HepG2 (cell line): Measurements from ENCODE around the gene MRPL50. TPM values are rescaled to one million over a fixed set of nuclear protein-coding genes. Genes with fewer than 3 reads are reported as not detected.

ENCODE experiments used
- ATAC-seq: fragments of 200-7000 bp; cut with Tn5 transposase; 3 replicates; pipeline ENCODE4 v1.9.1; 2020; ENCODE audit warnings: mild to moderate bottlenecking, moderate library complexity
- BruUV-seq: library from RNA; stranded (reverse); fragments of 400-500 nt; replicated peaks from 2 replicates; lab custom pipeline; 2021; lab: Mats Ljungman, UMichigan
- CTCF ChIA-PET: fragments of 300-600 bp; formaldehyde crosslinking; extraction: SDS; loops from one replicate; lab custom pipeline; 2021; ENCODE audit warnings: low total read pairs, inconsistent platforms, low intra/inter-chr PET ratio; lab: Yijun Ruan, JAX
- POLR2A ChIA-PET: fragments of 350-600 bp; sonication (Branson Sonifier 250); formaldehyde crosslinking; loops from one replicate; lab custom pipeline; 2020; ENCODE audit warnings: antibody characterized with exemption, inconsistent platforms; lab: Yijun Ruan, JAX
- DNase-seq: peaks from one replicate; pipeline ENCODE4 v3.0.0-alpha.2; 2015; ENCODE audit warnings: low spot score
- FAIRE-seq: peaks from 3 replicates; lab custom pipeline; 2011; peaks lifted over from hg19 to GRCh38; lab: Jason Lieb, UNC
- H2AFZ ChIP-seq: one replicate; pipeline ENCODE4 v1.6.1; 2011; ENCODE audit warnings: low read length, inconsistent platforms
- H3K27ac ChIP-seq: fragments of 300-600 bp; 3 replicates; pipeline ENCODE4 v1.8.0; 2011; ENCODE audit warnings: mixed run types, mild to moderate bottlenecking, mixed read lengths, low read length, inconsistent platforms; ENCODE audit not compliant: insufficient read depth; ENCODE audit errors: extremely low read length
- H3K27me3 ChIP-seq, 2 experiments: fragments of 200-600 bp in 1 of 2; 2 replicates in 1 of 2; 3 replicates in 1 of 2; pipeline versions ENCODE4 v1.6.0 to v1.8.0; 2011; ENCODE audit warnings: low read length in 2 of 2, mild to moderate bottlenecking in 2 of 2, moderate library complexity in 2 of 2, inconsistent platforms in 1 of 2; ENCODE audit not compliant: insufficient read depth in 2 of 2, control insufficient read depth in 1 of 2
- H3K36me3 ChIP-seq, 2 experiments: fragments of 200-600 bp in 1 of 2; replicated peaks in 1 of 2; 2 replicates in 1 of 2; 3 replicates in 1 of 2; pipeline versions ENCODE4 v1.5.1 to v1.8.0; 2011; ENCODE audit warnings: low read length in 2 of 2, inconsistent platforms in 1 of 2; ENCODE audit not compliant: insufficient read depth in 2 of 2, control insufficient read depth in 1 of 2
- H3K4me1 ChIP-seq: 2 replicates; pipeline ENCODE4 v1.5.1; 2012; ENCODE audit warnings: low read length, inconsistent platforms; ENCODE audit not compliant: insufficient read depth
- H3K4me2 ChIP-seq: 2 replicates; pipeline ENCODE4 v1.6.0; 2011; ENCODE audit warnings: low read depth, low read length, inconsistent platforms
- H3K4me3 ChIP-seq, 3 experiments: fragments of 200-600 bp in 1 of 3; sonication (generic), shearing (Covaris generic) in 1 of 3; replicated peaks in 1 of 3; 2 replicates each; pipeline ENCODE4 v1.5.1; 2011 to 2016; ENCODE audit warnings: low read length in 3 of 3, inconsistent platforms in 2 of 3, low read depth in 2 of 3, mild to moderate bottlenecking in 2 of 3, control low read depth in 1 of 3, mixed read lengths in 1 of 3; ENCODE audit not compliant: insufficient read depth in 1 of 3
- H3K79me2 ChIP-seq: one replicate; pipeline ENCODE4 v1.6.1; 2011; ENCODE audit warnings: low read length, inconsistent platforms; ENCODE audit not compliant: insufficient read depth
- H3K9ac ChIP-seq: 2 replicates; pipeline ENCODE4 v1.6.0; 2011; ENCODE audit warnings: mild to moderate bottlenecking, low read depth, low read length, inconsistent platforms; ENCODE audit not compliant: insufficient read depth
- H3K9me3 ChIP-seq: 2 replicates; pipeline ENCODE4 v1.5.1; 2012; ENCODE audit warnings: mild to moderate bottlenecking, low read length
- H4K20me1 ChIP-seq: 2 replicates; pipeline ENCODE4 v1.6.0; 2011; ENCODE audit warnings: inconsistent platforms, mild to moderate bottlenecking, low read length, moderate library complexity; ENCODE audit not compliant: insufficient read depth
- ARID3A ChIP-seq: IDR thresholded peaks from 2 replicates; pipeline ENCODE4 v1.6.1; 2012; ENCODE audit warnings: low read depth, low read length, improper control_type of control experiment
- ATF4 ChIP-seq, 2 experiments: fragments of 450-650 bp in 1 of 2; sonication (generic) in 1 of 2; formaldehyde crosslinking; IDR thresholded peaks; 2 replicates each; pipeline versions ENCODE4 v1.5.0 to v1.8.0; 2020 to 2022; ENCODE audit warnings: mild to moderate bottlenecking in 1 of 2, missing genetic modification reagents in 1 of 2
- E2F5 ChIP-seq: sonication (generic); formaldehyde crosslinking; conservative IDR thresholded peaks from 2 replicates; pipeline ENCODE4 v1.4.0; 2020; ENCODE audit warnings: missing genetic modification reagents
- HES4 ChIP-seq: sonication (generic); formaldehyde crosslinking; IDR thresholded peaks from 2 replicates; pipeline ENCODE4 v1.9.0; 2021; ENCODE audit warnings: mild to moderate bottlenecking, missing genetic modification reagents, borderline replicate concordance
- HNRNPLL ChIP-seq: fragments of 200-400 bp; formaldehyde crosslinking; IDR thresholded peaks from 2 replicates; pipeline ENCODE4 v1.6.1; 2017; ENCODE audit warnings: mild to moderate bottlenecking, low read depth, low read length; ENCODE audit not compliant: poor library complexity, severe bottlenecking
- KDM6A ChIP-seq: IDR thresholded peaks from 2 replicates; pipeline ENCODE4 v1.6.1; 2016; ENCODE audit warnings: low read depth
- RBM39 ChIP-seq: fragments of 200-400 bp; formaldehyde crosslinking; IDR thresholded peaks from one replicate; pipeline ENCODE4 v1.6.1; 2018; ENCODE audit warnings: antibody characterized with exemption, mild to moderate bottlenecking, low read depth, low read length; ENCODE audit not compliant: poor library complexity, severe bottlenecking
- ZNF18 ChIP-seq: sonication (generic); formaldehyde crosslinking; IDR thresholded peaks from 2 replicates; pipeline ENCODE4 v1.8.0; 2022; ENCODE audit warnings: mild to moderate bottlenecking, missing genetic modification reagents; ENCODE audit not compliant: insufficient replicate concordance
- ZNF496 ChIP-seq: sonication (generic); formaldehyde crosslinking; IDR thresholded peaks from 2 replicates; pipeline ENCODE4 v1.8.1; 2023; ENCODE audit warnings: mild to moderate bottlenecking, moderate library complexity, missing genetic modification reagents; ENCODE audit not compliant: insufficient replicate concordance
- in situ Hi-C: cut with HindIII; loops from 2 replicates; pipeline ENCODE4 v1.10.0; 2017; ENCODE audit warnings: low pct_unique_long_range_greater_than_20kb; ENCODE audit not compliant: extremely low pct_ligation_motif_present
- intact Hi-C: fragments of 100-400 bp; cut with micrococcal nuclease; formaldehyde crosslinking; loops from one replicate; pipeline ENCODE4 v1.10.0; 2022; ENCODE audit not compliant: unreplicated experiment
- polyA plus RNA-seq, 8 experiments: library from polyadenylated mRNA; depleted of rRNA in 3 of 8; stranded (reverse) in 7 of 8; unstranded in 1 of 8; fragments of >200 nt; fragmentation: Illumina TruSeq in 4 of 8; extraction: Trizol in 4 of 8; gene quantifications; 2 replicates each; pipeline versions ENCODE4 v1.2.1 to v1.2.3, GENCODE V29; 2011 to 2016; ENCODE audit warnings: low read depth in 4 of 8, missing spikeins in 1 of 8, mixed read lengths in 1 of 8; ENCODE audit not compliant: insufficient read depth in 1 of 8
- total RNA-seq, 5 experiments: library from RNA; depleted of rRNA; stranded (reverse); fragments of >200 nt; fragmentation: Illumina TruSeq; extraction: Trizol; gene quantifications; 2 replicates each; pipeline ENCODE4 v1.2.3, GENCODE V29; 2016; ENCODE audit warnings: low read depth in 1 of 5

Gene MRPL50
- total and polyA plus RNA-seq, 2 of the 13 experiments (the other 11 are each of a cell fraction or from before 2014, with no cell fraction given) = 37.1 to 70.0 TPM

- H2AFZ ChIP-seq = no peak overlapping the region
- no peak overlapping the region for H3K4me3 ChIP-seq
- FAIRE-seq (no peak), ATAC-seq (no peak), DNase-seq (no peak)
- ChIA-PET CTCF (no interaction called here), POLR2A (interaction anchor here (0.7 to 3.2 kb wide), 4 partner anchors 9 to 41 kb away, joined by 3 to 21 read pairs (median 6); partner anchors contain the start of gene ZNF189)
- in situ Hi-C loops = no loop called here
- H3K36me3 ChIP-seq = no peaks in the 10 kb centered on the region
- H3K4me1 ChIP-seq = peaks cover 56% of the 10 kb centered on the region
- H4K20me1 ChIP-seq = no peaks in the 10 kb centered on the region
- no peaks in the 10 kb centered on the region for H3K27me3 ChIP-seq
- no peak overlapping the region for H3K9ac ChIP-seq
- no TSS peak for BruUV-seq
- H3K9me3 ChIP-seq = no peaks in the 10 kb centered on the region
- no peaks in the 10 kb centered on the region for H3K79me2 ChIP-seq
- TF ChIP-seq ZNF18 (CRISPR knock-in tag) = no peak
- no peak for TF ChIP-seq ZNF496
- TF ChIP-seq HES4 (CRISPR knock-in tag) = no peak
- no peak for TF ChIP-seq KDM6A (CRISPR knock-in tag)
- TF ChIP-seq ARID3A = 0 out of 2 replicates have a peak, but pooled peaks have one; percentile 20
- peak in 1 of 2 experiments; percentile 78; a peak in 2 of 4 replicates for TF ChIP-seq ATF4 (CRISPR knock-in tag; IDR thresholded peaks at IDR 0.05)
- TF ChIP-seq HNRNPLL = no peak
- no peak for TF ChIP-seq RBM39
- no peak for TF ChIP-seq E2F5 (CRISPR knock-in tag)
- TF ChIP-seq, all 625 proteins: peak for 2
- intact Hi-C loops = no loop called here
- no peak overlapping the region for H3K4me2 ChIP-seq
- H3K27ac ChIP-seq = peak overlapping the region; percentile 74
Observed at GRCh38 chr9:101365181-101365580, 33.2 kb downstream of the MRPL50 start.
